Stimulated activated CD4-positive, alpha-beta T cell treated with anti-CD3 and anti-CD28 coated beads, Interleukin-4, amount 100 ng/mL, for 48 hours (primary cell): ENCODE results near the gene RPL21.

Source experiments
- DNase-seq, 2 donors: peaks; one replicate each; pipeline ENCODE4 v3.0.0-alpha.2; 2020; ENCODE audit warnings: low read depth in 2 of 2

Gene RPL21

DNA sequence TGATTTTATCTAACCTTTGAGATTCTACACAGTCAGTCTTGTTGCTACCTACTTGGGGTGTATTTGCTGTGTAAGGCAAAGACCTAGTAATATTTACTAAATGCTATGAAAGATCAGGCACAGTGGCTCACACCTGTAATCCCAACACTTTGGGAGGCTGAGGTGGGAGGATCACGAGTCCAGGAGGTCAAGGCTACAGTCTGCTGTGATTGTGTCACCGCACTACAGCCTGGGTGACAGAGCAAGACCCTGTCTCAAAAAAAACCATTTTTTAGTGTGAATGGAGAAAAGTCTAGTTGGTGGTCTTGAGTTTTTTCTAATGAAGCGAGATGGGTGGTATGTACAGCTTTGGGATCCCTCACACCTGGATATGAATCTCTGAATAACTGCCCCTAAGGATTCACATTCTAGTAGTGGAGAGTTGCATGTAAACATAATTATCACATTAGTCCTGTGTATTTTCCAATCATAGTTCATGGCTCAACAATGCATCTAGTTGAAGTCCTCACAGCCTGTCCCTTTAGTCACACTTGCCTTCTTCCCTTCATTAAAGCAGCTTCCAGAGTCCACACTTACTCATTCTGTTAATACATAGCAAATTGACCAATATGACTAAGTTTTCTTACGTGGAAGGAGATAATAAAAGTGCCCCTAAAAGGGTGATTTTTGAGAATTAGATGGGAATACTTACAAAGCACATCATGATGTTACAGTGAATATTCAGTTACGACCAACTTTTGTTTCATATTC, 7.5 kb downstream of the RPL21 start:
- DNase-seq = no peak

DNA sequence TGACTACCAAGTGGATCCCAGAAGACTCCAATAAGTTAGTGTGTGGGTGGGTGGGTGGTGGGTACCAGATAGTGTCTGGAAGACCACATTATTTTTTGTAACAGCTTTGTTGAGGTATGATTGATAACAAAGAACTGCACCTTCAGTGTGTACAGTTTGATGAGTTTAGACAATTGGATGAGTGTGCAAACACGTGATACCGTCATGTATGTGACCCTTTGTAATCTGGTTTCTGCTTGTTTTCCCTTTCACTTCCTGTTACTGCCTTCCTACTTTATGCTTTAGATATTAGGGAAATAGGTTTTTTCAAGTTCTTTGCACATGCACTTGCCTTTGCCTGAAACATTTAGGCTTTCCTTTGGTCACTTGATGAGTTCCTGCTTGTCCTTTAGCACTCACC, 8.5 kb downstream of the RPL21 start:
- no peak for DNase-seq

DNA sequence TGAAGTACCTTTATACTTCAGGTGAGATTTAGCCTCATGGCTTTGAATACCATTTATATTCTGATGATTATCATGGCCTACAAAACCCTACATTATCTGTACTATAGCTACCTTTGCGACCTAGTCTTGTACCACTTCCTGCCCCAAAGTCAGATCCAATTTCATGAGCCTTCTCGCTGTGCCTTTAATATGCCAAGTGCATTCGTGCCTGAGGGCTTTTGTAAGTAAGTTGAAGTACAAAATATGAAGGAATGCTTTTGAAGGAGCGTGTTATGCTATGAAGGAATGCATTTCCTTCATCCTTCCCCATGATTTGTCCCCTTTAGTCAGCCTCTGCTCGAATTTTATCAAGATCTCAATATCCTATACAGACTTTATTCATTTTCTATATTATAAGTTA, 10.0 kb downstream of the RPL21 start:
- no peak for DNase-seq

DNA sequence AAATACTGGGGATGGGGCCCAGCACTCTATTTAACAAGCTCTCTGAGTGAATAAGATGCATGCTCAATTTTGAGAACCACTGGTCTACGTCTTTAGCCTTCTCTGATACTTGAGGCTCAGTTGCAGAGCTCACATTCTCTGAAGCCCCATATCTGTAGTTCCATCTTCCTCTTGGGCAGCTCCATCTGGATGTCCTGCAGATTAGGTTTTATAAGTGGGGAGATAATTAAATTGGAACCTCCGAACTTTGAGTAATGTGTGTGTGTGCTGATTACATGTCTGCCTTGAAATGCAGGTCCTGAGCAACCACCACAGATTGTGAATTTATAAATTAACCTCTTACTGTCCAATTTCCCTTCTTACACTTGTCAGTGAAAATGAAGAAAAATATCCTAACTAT, 12.1 kb downstream of the RPL21 start:
- DNase-seq = no peak

DNA sequence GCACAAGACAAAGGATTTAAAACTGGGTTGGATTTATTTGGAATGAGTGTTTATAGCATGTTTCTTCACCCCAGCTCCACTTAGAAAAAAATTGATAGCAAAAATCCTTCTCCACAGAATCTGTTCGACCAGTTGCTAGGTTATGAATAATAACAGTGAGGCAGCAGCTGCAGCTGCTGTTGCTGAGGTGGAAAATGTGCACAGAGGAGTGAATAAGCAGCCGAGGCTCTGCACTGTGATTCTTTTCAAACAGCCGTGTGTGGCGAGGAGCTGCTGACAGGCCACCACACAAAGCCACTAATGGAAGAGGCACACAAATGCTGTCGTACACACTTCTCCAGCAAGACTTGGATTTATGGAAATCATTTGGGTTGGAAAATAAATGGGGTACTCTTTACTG, 12.8 kb downstream of the RPL21 start:
- DNase-seq = no peak

DNA sequence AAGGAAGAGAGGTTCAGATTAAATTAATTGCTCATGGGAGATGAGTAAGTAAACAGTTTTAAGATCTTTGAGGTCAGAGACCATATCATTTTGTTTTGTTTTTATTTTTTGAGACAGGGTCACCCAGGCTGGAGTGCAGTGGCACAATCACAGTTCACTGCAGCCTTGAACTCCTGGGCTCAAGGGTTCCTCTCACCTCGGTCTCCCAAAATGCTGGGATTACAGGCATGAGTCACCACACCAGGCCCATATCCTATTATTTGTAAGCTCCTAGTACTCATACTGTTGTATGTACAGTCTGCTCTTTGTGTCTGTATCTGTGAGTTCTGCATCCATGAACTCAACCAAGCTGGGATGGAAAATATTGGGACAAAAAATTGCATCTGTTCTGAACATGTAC, 13.3 kb downstream of the RPL21 start:
- no peak for DNase-seq

- no peak for DNase-seq
Observed at GRCh38 chr13:27266917-27267316, 15.6 kb downstream of the RPL21 start.

- no peak for DNase-seq
Observed at GRCh38 chr13:27267596-27267995, 16.2 kb downstream of the RPL21 start.

DNA sequence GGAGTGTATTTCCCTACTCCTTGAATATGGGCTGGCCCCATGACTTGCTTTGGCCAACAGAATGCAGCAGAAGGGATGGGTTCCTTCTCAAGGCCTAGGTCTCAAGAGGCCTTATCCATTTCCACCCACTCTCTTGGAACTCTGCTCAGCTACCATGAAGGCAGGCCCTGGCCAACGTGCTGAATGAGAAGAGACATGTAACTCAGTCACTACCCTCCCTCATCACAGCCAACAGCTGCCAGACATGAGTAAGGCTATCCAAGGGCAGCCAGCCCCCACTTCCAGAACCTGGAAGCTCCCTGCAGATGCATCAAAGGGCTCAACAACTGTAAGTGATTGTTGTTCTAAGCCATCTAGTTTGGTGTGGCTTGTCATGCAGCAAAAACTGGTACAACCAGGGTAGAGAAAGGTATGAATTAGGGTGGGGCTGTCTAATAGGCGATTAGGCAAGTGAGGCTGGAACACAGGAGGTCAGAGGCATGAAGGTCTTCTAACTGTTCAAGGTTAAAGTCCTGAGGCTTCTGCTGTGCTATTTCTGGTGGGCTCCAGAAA, 17.8 kb downstream of the RPL21 start:
- no peak for DNase-seq

- DNase-seq = peak; percentile 66 to 69
Observed at GRCh38 chr13:27270594-27271520, 19.5 kb downstream of the RPL21 start, which contains the start of gene RASL11A. Gene RASL11A, plus strand, starts transcription at chr13:27270830. Its CDS starts 115 bp downstream, at chr13:27270945.

DNA sequence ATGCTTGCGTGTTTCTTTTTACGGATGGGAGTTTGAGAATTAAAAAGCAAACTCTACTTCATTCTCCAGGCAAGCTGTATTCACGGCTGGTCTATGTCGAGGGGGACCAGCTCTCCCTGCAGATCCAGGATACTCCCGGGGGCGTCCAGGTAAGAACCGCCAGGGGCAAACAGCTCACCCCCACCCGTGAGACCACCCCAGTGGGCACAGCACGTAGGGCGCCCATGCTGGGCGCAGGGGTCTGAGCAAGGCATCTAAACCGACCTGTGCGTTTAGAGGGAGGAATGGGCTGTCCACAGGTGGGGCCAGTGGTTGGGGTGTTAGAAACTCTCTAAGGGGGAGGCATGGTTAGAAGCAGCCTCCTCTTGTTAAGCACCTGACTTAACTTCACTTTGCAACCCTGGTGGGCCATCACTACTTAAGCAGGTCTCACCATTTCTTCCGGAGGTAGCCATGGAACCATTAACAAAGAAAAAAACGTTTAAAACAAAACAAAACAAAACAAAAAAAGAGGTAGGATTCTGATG, 20.3 kb downstream of the RPL21 start:
- no peak for DNase-seq

DNA sequence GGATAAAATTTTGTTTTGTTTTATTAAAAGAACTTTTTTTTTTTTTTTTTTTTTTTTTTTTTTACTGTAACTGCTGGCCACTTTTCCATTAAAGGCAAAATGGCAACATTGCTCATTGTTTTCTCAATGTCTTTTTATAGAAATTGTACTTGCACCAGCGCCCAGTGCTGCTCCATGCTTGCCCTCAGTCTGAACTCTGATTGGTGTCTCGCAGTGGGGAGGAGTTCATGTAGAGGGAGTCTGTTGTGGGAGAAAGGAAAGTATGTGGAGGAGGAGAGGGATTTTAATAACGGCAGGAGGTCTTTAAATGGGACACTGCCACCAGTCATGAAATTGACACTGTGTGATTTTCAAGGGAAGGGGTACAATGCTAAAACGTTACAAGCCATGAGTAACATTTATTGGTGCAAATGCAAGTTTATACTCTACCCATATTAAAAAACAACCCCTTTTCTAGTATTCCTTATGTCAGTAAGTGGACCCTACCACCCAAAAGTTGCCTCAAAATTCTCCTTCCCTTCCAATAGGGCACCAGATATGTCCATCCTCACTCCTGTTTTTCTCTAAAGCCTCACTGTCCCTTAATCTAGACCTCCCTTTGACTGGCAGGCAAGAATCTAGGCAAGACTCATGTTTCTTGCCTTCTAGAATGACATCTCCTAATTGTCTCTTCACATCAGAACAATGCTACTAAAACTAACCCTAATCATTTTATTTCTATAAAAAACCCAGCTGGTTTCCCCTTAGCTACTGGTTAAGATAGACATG, 22.5 kb downstream of the RPL21 start:
- no peak for DNase-seq

DNA sequence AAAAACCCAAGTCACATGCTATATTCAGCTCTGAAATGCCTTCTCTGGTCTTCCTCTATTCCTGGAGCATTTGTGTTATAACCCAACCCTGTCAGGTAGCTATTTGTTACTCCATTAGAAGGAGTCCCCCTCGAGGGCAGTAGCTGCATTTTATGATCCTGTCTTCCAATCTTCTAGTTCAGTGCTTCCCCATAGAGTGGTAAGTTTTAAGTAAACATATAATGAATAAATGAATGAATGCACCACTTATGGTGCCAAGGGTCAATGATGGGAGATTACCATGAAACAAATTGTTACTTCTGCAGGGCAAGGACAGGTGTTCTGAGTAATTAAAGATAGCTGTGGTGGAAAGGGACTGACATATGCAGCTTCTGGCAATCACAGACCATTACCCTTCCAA, 23.3 kb downstream of the RPL21 start:
- DNase-seq = no peak

DNA sequence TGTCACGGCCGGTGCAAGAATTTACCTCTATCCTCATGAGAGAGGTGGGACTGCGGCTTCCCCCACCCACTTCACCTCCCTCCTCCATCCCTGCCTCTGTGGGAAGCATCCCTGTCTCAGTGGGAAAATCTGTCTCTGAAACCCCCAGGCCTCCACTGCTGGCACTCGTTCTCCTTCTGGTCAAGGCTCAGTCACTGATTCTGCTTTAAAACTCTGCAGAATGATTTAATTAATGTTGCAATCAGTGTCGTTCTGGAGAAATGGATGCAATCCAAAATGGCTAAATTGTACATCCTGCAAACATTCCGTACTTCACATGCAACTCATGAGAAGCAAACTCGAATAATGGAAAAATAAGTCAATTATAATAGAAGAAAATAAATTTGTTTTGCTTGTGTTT, 24.8 kb downstream of the RPL21 start:
- no peak for DNase-seq

GRCh38 chr13:27279506-27279905, 28.1 kb downstream of the RPL21 start:
- no peak for DNase-seq

GRCh38 chr13:27280009-27280656, 28.8 kb downstream of the RPL21 start:
- DNase-seq = no peak

- DNase-seq = no peak
Observed at GRCh38 chr13:27280841-27281240, 29.5 kb downstream of the RPL21 start.

- no peak for DNase-seq
Observed at GRCh38 chr13:27281420-27281819, 30.1 kb downstream of the RPL21 start.

- DNase-seq = no peak
Observed at GRCh38 chr13:27283906-27284493, 32.6 kb downstream of the RPL21 start.

- no peak for DNase-seq
Observed at GRCh38 chr13:27288392-27288791, 37.0 kb downstream of the RPL21 start.
